ENCODE measurements around the gene PDE8B.

The PDE8B gene

DNA sequence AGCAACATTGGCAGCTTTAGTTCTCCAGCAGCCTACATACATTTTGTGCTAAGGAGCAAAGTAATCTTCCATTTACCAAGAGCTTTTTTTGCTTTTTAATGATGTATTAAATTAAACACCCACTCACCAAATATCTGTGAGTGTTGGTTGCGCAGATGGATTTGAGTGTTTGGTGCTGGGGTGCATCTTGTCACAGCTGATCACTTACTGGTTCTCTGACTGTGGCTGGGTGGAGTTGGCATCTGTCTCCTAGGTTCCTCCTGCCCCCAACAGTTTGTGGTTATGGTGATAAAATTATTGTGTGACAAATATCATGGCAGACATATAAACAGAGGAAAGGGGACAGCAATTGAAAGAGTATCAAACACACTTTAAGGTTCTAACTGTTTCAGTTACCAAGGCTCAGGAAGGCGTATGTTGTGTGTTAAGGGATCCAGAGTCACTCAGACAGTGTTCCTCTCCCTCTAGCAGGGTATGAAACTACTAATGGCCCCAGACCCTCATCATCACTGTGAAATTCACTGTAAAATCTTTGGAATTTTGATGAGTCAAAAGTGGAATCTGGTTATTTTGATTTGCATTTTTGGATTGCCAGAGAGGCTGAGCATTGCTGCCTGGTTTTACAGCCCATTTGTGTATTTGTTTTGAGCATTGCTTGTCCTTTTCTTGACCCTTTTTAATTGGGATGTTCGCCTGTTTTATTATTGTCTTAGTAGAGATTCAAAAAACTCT is 81.7 kb downstream of the PDE8B start:
- Histone ChIP-seq H3K36me3 (ENCODE audit: insufficient read depth, low read length) (no peaks in the 10 kb centered on the region), H3K4me3 (ENCODE audit: low read depth, low read length) (no peak overlapping the region), H2AFZ (ENCODE audit: low read length, unreplicated experiment) (peak overlapping the region; percentile 3), H3K79me2 (ENCODE audit: control insufficient read depth, insufficient read depth, low read length, unreplicated experiment) (no peaks in the 10 kb centered on the region), H3K27me3 (ENCODE audit: insufficient read depth, low read length) (no peaks in the 10 kb centered on the region), H3K27ac (ENCODE audit: low read depth, low read length) (0 out of 2 replicates have a peak overlapping the region, but pooled peaks have one; percentile 27), H3K4me1 (ENCODE audit: control insufficient read depth, insufficient read depth, low read length, unreplicated experiment) (peaks cover 8% of the 10 kb centered on the region)

DNA sequence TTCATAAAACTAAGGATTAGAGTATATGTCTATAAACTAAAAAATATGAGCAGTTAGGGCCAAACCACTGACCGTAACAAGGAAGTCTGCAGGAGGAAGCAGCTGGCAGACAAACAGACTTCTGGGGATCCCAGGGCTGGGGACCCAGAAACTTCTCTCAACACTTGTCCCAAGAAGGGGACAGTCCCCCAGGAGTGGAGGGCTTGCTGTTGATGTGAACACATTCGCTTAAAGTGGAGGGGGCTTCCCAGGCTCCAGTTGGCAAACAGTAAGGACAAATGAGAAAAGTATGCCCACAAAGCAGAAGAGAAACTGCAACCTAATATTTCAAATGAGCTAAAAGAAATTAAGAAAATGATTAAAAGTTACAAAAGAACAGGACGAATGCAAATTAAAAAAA is 83.7 kb downstream of the PDE8B start:
- no peak overlapping the region for H3K4me3 ChIP-seq (ENCODE audit: low read depth, low read length)
- peaks cover 8% of the 10 kb centered on the region for H3K4me1 ChIP-seq (ENCODE audit: control insufficient read depth, insufficient read depth, low read length, unreplicated experiment)
- no peaks in the 10 kb centered on the region for H3K79me2 ChIP-seq (ENCODE audit: control insufficient read depth, insufficient read depth, low read length, unreplicated experiment)
- no peak overlapping the region for H3K27ac ChIP-seq (ENCODE audit: low read depth, low read length)
- no peaks in the 10 kb centered on the region for H3K27me3 ChIP-seq (ENCODE audit: insufficient read depth, low read length)
- no peaks in the 10 kb centered on the region for H3K36me3 ChIP-seq (ENCODE audit: insufficient read depth, low read length)
- H2AFZ ChIP-seq (ENCODE audit: low read length, unreplicated experiment), result no peak overlapping the region

DNA sequence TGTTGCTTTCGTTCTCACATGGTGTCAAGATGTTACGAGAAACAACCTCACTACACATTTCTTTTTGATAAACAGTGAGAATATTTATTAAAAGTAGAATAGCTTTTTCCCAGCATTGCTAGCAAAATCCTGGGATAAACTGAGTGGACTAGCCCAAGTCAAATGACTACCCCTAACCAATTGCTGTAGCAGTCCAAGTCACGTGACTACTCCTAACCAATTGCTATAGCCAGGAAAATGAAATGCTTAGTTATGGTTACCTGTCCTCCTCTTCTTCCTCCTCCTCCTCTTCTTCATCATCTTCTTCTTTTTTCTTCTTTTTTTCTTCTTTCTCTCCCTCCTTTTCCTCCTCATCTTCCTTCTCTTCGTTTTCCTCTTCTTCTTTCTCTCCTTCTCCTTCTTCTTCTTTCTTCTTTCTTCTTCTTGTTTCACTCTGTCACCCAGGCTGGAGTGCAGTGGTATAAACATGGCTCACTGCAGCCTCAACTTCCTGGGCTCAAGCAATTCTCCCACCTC is 85.4 kb downstream of the PDE8B start:
- H3K4me1 ChIP-seq (ENCODE audit: control insufficient read depth, insufficient read depth, low read length, unreplicated experiment), result peaks cover 8% of the 10 kb centered on the region
- H3K36me3 ChIP-seq (ENCODE audit: insufficient read depth, low read length), result no peaks in the 10 kb centered on the region
- no peak overlapping the region for H2AFZ ChIP-seq (ENCODE audit: low read length, unreplicated experiment)
- H3K4me3 ChIP-seq (ENCODE audit: low read depth, low read length), result no peak overlapping the region
- no peak overlapping the region for H3K27ac ChIP-seq (ENCODE audit: low read depth, low read length)
- no peaks in the 10 kb centered on the region for H3K79me2 ChIP-seq (ENCODE audit: control insufficient read depth, insufficient read depth, low read length, unreplicated experiment)
- no peaks in the 10 kb centered on the region for H3K27me3 ChIP-seq (ENCODE audit: insufficient read depth, low read length)

DNA sequence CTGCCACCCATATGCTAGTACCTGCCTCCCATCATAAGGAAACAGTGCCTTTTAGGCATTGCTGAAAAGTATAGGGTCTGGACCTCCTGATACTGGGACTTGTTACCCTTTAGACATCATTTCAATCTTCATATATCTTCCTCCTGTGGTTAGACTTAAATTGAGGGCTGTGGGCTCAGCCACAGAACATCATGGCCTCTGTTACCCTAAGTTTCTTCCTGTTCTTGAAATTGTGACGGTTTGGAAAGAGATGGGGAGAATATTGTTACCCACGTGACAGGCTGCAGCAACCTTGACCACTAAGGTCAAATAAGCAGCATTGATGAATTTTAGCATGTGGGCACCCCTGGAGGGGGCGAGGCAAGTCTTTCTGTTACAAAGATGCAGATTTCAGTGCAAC is 87.7 kb downstream of the PDE8B start:
- Histone ChIP-seq H3K27ac (ENCODE audit: low read depth, low read length) (no peak overlapping the region), H3K36me3 (ENCODE audit: insufficient read depth, low read length) (no peaks in the 10 kb centered on the region), H3K4me1 (ENCODE audit: control insufficient read depth, insufficient read depth, low read length, unreplicated experiment) (no peaks in the 10 kb centered on the region), H3K79me2 (ENCODE audit: control insufficient read depth, insufficient read depth, low read length, unreplicated experiment) (no peaks in the 10 kb centered on the region), H3K27me3 (ENCODE audit: insufficient read depth, low read length) (no peaks in the 10 kb centered on the region), H2AFZ (ENCODE audit: low read length, unreplicated experiment) (no peak overlapping the region), H3K4me3 (ENCODE audit: low read depth, low read length) (no peak overlapping the region)

DNA sequence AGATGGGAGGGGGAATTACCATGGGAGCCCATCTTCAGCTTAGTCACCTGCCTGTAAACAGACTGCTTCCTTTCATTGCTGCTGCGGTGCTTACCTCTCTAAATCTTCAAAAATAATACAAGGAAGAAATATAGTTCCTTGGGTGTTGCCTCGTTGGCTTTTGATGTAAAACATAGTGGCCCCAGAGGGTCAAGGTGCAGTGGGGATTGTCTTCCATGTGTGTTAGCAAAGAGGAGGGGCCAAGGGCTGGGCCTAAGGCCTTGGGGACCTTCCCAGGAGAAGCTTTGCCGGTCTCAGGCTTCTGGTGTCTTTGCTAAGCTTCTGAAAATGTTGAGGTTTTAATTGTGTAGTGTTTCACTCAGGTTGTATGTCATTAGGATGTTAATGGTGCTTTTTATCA is 90.0 kb downstream of the PDE8B start:
- Histone ChIP-seq H3K79me2 (ENCODE audit: control insufficient read depth, insufficient read depth, low read length, unreplicated experiment) (no peaks in the 10 kb centered on the region), H3K27ac (ENCODE audit: low read depth, low read length) (no peak overlapping the region), H2AFZ (ENCODE audit: low read length, unreplicated experiment) (no peak overlapping the region), H3K27me3 (ENCODE audit: insufficient read depth, low read length) (no peaks in the 10 kb centered on the region), H3K4me1 (ENCODE audit: control insufficient read depth, insufficient read depth, low read length, unreplicated experiment) (no peaks in the 10 kb centered on the region), H3K36me3 (ENCODE audit: insufficient read depth, low read length) (no peaks in the 10 kb centered on the region), H3K4me3 (ENCODE audit: low read depth, low read length) (no peak overlapping the region)

DNA sequence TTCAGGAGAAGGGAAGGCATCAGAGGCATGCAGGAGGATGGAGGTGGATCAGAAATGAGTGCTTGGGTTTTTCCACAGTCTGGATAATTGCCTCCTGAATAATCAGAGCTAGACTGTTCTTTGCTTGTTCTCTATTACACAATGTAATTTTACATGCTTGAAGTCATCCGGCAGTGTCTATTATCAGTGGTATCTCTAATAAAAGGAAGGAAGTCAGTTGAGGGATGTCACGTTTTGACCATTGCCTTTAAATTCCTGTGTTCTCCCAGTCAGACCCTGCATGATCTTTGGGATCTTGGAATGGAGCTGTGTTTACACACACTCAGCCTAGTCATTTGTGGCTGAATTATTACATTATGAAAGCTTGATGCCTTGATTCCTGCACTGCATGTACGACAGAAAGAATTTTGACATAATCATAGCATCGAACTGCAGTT is 91.0 kb downstream of the PDE8B start:
- 0 out of 2 replicates have a peak overlapping the region, but pooled peaks have one; percentile 3 for H3K4me3 ChIP-seq (ENCODE audit: low read depth, low read length)
- no peaks in the 10 kb centered on the region for H3K36me3 ChIP-seq (ENCODE audit: insufficient read depth, low read length)
- H3K27me3 ChIP-seq (ENCODE audit: insufficient read depth, low read length), result no peaks in the 10 kb centered on the region
- no peaks in the 10 kb centered on the region for H3K79me2 ChIP-seq (ENCODE audit: control insufficient read depth, insufficient read depth, low read length, unreplicated experiment)
- no peak overlapping the region for H2AFZ ChIP-seq (ENCODE audit: low read length, unreplicated experiment)
- no peaks in the 10 kb centered on the region for H3K4me1 ChIP-seq (ENCODE audit: control insufficient read depth, insufficient read depth, low read length, unreplicated experiment)
- H3K27ac ChIP-seq (ENCODE audit: low read depth, low read length), result no peak overlapping the region

DNA sequence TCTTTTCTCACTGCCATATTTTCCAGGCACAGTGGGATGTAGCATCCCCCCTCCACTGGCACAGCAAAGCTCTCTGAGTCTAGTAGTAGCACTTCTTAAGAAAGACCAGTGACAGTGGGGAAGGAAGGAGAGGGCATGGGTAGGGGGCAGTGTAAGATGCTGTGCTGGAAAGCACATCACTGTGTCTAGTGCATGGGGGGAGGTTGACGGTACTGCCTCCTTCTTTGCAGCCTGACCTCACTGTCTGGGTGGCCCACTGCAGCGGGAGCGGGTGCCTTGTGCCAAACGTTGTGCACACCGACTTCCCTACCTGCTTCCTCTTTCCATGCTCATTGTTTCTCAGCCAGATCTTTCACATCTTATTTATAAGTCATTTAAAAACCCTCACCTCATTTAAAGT is 91.8 kb downstream of the PDE8B start:
- H3K4me3 ChIP-seq (ENCODE audit: low read depth, low read length), result no peak overlapping the region
- no peak overlapping the region for H2AFZ ChIP-seq (ENCODE audit: low read length, unreplicated experiment)
- no peaks in the 10 kb centered on the region for H3K36me3 ChIP-seq (ENCODE audit: insufficient read depth, low read length)
- H3K27ac ChIP-seq (ENCODE audit: low read depth, low read length), result no peak overlapping the region
- no peaks in the 10 kb centered on the region for H3K4me1 ChIP-seq (ENCODE audit: control insufficient read depth, insufficient read depth, low read length, unreplicated experiment)
- no peaks in the 10 kb centered on the region for H3K79me2 ChIP-seq (ENCODE audit: control insufficient read depth, insufficient read depth, low read length, unreplicated experiment)
- 0 out of 2 replicates have a peak, but pooled peaks cover 5% of the 10 kb centered on the region for H3K27me3 ChIP-seq (ENCODE audit: insufficient read depth, low read length)

DNA sequence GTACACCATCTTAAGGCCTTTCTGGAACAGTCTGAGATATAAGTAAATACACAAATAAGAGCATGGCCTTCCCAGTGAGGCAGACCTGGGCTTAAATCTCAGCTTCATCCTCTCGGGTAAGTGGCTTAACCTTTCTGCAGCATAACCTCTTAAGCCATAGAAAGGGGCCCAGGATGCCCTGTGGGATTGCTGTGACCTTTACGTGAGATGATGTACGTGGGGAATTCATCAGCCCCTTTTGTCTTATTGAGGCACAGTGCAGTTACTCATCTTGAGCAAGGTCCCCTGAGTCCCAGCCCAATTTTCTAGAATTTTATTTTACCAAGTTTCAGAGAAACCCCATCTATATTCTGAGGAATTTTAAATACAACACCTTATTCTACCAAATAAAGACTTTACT is 92.2 kb downstream of the PDE8B start:
- Histone ChIP-seq H3K4me3 (ENCODE audit: low read depth, low read length) (no peak overlapping the region), H3K27ac (ENCODE audit: low read depth, low read length) (no peak overlapping the region), H2AFZ (ENCODE audit: low read length, unreplicated experiment) (no peak overlapping the region), H3K27me3 (ENCODE audit: insufficient read depth, low read length) (0 out of 2 replicates have a peak, but pooled peaks cover 6% of the 10 kb centered on the region), H3K36me3 (ENCODE audit: insufficient read depth, low read length) (no peaks in the 10 kb centered on the region), H3K79me2 (ENCODE audit: control insufficient read depth, insufficient read depth, low read length, unreplicated experiment) (no peaks in the 10 kb centered on the region), H3K4me1 (ENCODE audit: control insufficient read depth, insufficient read depth, low read length, unreplicated experiment) (no peaks in the 10 kb centered on the region)

DNA sequence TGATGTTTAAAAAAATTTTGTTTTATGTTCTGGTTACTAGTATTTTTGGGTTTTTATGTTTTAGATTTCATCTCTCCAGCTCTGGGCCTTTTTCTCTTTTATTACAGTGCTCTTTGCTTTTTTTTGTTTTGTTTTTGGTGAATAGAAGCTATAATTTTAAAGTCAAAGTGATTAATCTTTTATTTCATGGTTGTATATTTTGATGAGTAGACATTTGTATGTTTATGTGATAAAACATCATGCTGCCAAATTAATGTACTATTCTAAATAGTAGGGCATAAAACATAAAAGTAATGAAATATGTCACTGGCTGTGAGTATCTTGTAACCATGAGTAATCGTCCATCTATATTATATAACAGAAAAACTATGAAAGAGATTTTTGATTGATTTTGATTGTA is 93.9 kb downstream of the PDE8B start:
- no peak overlapping the region for H2AFZ ChIP-seq (ENCODE audit: low read length, unreplicated experiment)
- H3K4me3 ChIP-seq (ENCODE audit: low read depth, low read length), result no peak overlapping the region
- H3K79me2 ChIP-seq (ENCODE audit: control insufficient read depth, insufficient read depth, low read length, unreplicated experiment), result no peaks in the 10 kb centered on the region
- H3K27ac ChIP-seq (ENCODE audit: low read depth, low read length), result no peak overlapping the region
- H3K4me1 ChIP-seq (ENCODE audit: control insufficient read depth, insufficient read depth, low read length, unreplicated experiment), result no peaks in the 10 kb centered on the region
- H3K36me3 ChIP-seq (ENCODE audit: insufficient read depth, low read length), result no peaks in the 10 kb centered on the region
- 0 out of 2 replicates have a peak, but pooled peaks cover 6% of the 10 kb centered on the region for H3K27me3 ChIP-seq (ENCODE audit: insufficient read depth, low read length)

DNA sequence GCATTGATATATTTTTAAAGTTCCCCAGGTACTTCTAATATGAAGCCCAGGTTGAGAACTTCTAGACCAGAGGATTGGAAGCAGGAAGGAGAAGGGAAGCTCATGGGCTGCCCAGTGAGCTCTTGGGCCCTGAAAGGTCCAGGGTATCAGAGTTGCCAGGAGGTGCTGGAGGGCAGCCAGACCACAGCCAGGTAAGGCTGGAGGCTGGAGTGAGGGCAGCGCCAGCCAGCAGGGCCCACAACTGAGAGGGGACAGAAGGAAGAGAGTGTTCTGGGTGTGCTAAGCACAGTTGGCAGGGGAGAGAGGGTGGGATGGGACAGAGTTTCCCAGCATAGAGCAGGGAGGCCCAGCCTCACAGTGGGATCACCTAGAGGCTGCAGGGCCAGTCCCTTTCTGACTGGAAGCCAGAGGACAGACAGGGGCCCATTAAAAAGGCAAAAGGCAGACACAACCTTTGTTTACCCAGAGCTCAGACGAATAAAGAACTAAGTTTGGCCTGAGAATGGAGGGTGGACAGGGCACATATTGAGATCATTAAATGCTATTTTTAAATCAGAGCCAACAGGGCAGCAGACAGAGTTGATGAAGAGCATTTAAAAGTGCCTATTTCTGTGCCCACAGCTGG is 94.9 kb downstream of the PDE8B start:
- H3K27me3 ChIP-seq (ENCODE audit: insufficient read depth, low read length), result 0 out of 2 replicates have a peak, but pooled peaks cover 6% of the 10 kb centered on the region
- no peaks in the 10 kb centered on the region for H3K4me1 ChIP-seq (ENCODE audit: control insufficient read depth, insufficient read depth, low read length, unreplicated experiment)
- no peak overlapping the region for H3K4me3 ChIP-seq (ENCODE audit: low read depth, low read length)
- no peak overlapping the region for H3K27ac ChIP-seq (ENCODE audit: low read depth, low read length)
- H2AFZ ChIP-seq (ENCODE audit: low read length, unreplicated experiment), result no peak overlapping the region
- H3K36me3 ChIP-seq (ENCODE audit: insufficient read depth, low read length), result no peaks in the 10 kb centered on the region
- H3K79me2 ChIP-seq (ENCODE audit: control insufficient read depth, insufficient read depth, low read length, unreplicated experiment), result no peaks in the 10 kb centered on the region

DNA sequence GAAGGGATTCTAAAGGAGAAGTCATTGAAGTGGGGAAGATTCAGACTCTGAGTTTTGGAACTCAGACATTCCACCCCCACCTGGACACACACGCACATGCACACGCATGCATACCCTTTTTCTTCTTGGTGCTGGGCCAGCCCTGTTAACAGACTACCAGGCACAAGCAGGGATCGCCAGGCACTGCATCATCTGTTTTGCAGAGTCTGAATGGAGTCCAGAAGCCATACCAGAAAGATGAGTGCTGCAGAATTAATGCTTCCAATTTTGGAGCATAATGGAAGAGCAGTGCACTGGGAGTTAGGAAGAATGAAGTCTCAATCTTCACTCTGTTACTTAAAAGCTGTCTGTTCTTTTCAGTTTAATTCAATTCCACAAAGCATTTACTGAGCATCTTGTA is 95.5 kb downstream of the PDE8B start:
- Histone ChIP-seq H3K36me3 (ENCODE audit: insufficient read depth, low read length) (no peaks in the 10 kb centered on the region), H3K27ac (ENCODE audit: low read depth, low read length) (no peak overlapping the region), H3K4me1 (ENCODE audit: control insufficient read depth, insufficient read depth, low read length, unreplicated experiment) (no peaks in the 10 kb centered on the region), H3K79me2 (ENCODE audit: control insufficient read depth, insufficient read depth, low read length, unreplicated experiment) (no peaks in the 10 kb centered on the region), H2AFZ (ENCODE audit: low read length, unreplicated experiment) (no peak overlapping the region), H3K27me3 (ENCODE audit: insufficient read depth, low read length) (0 out of 2 replicates have a peak, but pooled peaks cover 6% of the 10 kb centered on the region), H3K4me3 (ENCODE audit: low read depth, low read length) (no peak overlapping the region)
